Measurements from ENCODE around the gene POLR3H. TPM values are rescaled to one million over a fixed set of nuclear protein-coding genes. Genes with fewer than 3 reads are reported as not detected.

The POLR3H gene
- total RNA-seq, 1 donor from 2014 or later: 15.2 TPM

GRCh38 chr22:41480397-41480735 lies 63.9 kb downstream of the POLR3H start:
- Mint-ChIP-seq H3K9me3 (no peaks in the 10 kb centered on the region), H3K27me3 (ENCODE audit: insufficient read depth, low read depth) (no peaks in the 10 kb centered on the region), H3K36me3 (no peaks in the 10 kb centered on the region), H3K27ac (peak overlapping the region; percentile 92), H3K4me1 (peaks cover 50% of the 10 kb centered on the region), H3K4me3 (peak overlapping the region; percentile 72)
- no peak for DNase-seq (ENCODE audit: low spot score)
- H3K4me1 ChIP-seq: peaks cover 40% of the 10 kb centered on the region
- H3F3A ChIP-seq (ENCODE audit: low read depth): peaks cover 47% of the 10 kb centered on the region
- peak overlapping the region; percentile 72 for H3K4me2 ChIP-seq
- no peaks in the 10 kb centered on the region for H3K27me3 ChIP-seq
- H3K9ac ChIP-seq: no peak overlapping the region
- H2AFZ ChIP-seq (replicated peaks): no peak overlapping the region
- no peaks in the 10 kb centered on the region for H3K9me3 ChIP-seq (ENCODE audit: low read depth)
- peaks cover 11% of the 10 kb centered on the region for H4K20me1 ChIP-seq (ENCODE audit: low read depth)
- peak overlapping the region; percentile 89 for H3K27ac ChIP-seq
- peak overlapping the region; percentile 23 for H3K4me3 ChIP-seq
- peaks cover 88% of the 10 kb centered on the region for H3K79me2 ChIP-seq (ENCODE audit: low read depth)
- TF ChIP-seq EZH2 (IDR thresholded peaks at IDR 0.05) (no peak), CTCF (IDR thresholded peaks at IDR 0.05) (no peak), EZH2phosphoT487 (IDR thresholded peaks at IDR 0.05) (no peak)
- H3K36me3 ChIP-seq: no peaks in the 10 kb centered on the region

GRCh38 chr22:41479671-41480396 lies 64.4 kb downstream of the POLR3H start:
- Histone ChIP-seq H3K4me1 (peaks cover 40% of the 10 kb centered on the region), H4K20me1 (ENCODE audit: low read depth) (peaks cover 11% of the 10 kb centered on the region), H3K27me3 (no peaks in the 10 kb centered on the region), H3K4me3 (peak overlapping the region; percentile 23), H3K36me3 (no peaks in the 10 kb centered on the region), H3K9ac (peak overlapping the region; percentile 24), H3F3A (ENCODE audit: low read depth) (peaks cover 47% of the 10 kb centered on the region), H3K27ac (peak overlapping the region; percentile 89), H2AFZ (replicated peaks) (no peak overlapping the region), H3K79me2 (ENCODE audit: low read depth) (peaks cover 88% of the 10 kb centered on the region), H3K4me2 (peak overlapping the region; percentile 72), H3K9me3 (ENCODE audit: low read depth) (no peaks in the 10 kb centered on the region)
- Mint-ChIP-seq H3K4me3 (peak overlapping the region; percentile 72), H3K4me1 (peaks cover 48% of the 10 kb centered on the region), H3K27ac (peak overlapping the region; percentile 92), H3K27me3 (ENCODE audit: insufficient read depth, low read depth) (no peaks in the 10 kb centered on the region), H3K36me3 (no peaks in the 10 kb centered on the region), H3K9me3 (no peaks in the 10 kb centered on the region)
- TF ChIP-seq CTCF (IDR thresholded peaks at IDR 0.05): peak; percentile 36
- TF ChIP-seq EZH2phosphoT487 (IDR thresholded peaks at IDR 0.05): no peak
- no peak for TF ChIP-seq EZH2 (IDR thresholded peaks at IDR 0.05)
- peak; percentile 93 for DNase-seq (ENCODE audit: low spot score)

GRCh38 chr22:41478891-41479521 lies 65.3 kb downstream of the POLR3H start:
- Histone ChIP-seq H3K9ac (peak overlapping the region; percentile 24), H4K20me1 (ENCODE audit: low read depth) (peaks cover 11% of the 10 kb centered on the region), H2AFZ (replicated peaks) (no peak overlapping the region), H3K4me2 (peak overlapping the region; percentile 72), H3K4me3 (peak overlapping the region; percentile 5), H3K79me2 (ENCODE audit: low read depth) (peaks cover 85% of the 10 kb centered on the region), H3K4me1 (peaks cover 40% of the 10 kb centered on the region), H3K9me3 (ENCODE audit: low read depth) (no peaks in the 10 kb centered on the region), H3K27ac (peak overlapping the region; percentile 89), H3K27me3 (no peaks in the 10 kb centered on the region), H3K36me3 (no peaks in the 10 kb centered on the region), H3F3A (ENCODE audit: low read depth) (peaks cover 47% of the 10 kb centered on the region)
- peak overlapping the region; percentile 72 for H3K4me3 Mint-ChIP-seq
- H3K4me1 Mint-ChIP-seq: peaks cover 47% of the 10 kb centered on the region
- peak overlapping the region; percentile 92 for H3K27ac Mint-ChIP-seq
- H3K9me3 Mint-ChIP-seq: no peaks in the 10 kb centered on the region
- no peaks in the 10 kb centered on the region for H3K36me3 Mint-ChIP-seq
- DNase-seq (ENCODE audit: low spot score): no peak
- no peaks in the 10 kb centered on the region for H3K27me3 Mint-ChIP-seq (ENCODE audit: insufficient read depth, low read depth)
- no peak for TF ChIP-seq CTCF (IDR thresholded peaks at IDR 0.05)
- no peak for TF ChIP-seq EZH2phosphoT487 (IDR thresholded peaks at IDR 0.05)
- no peak for TF ChIP-seq EZH2 (IDR thresholded peaks at IDR 0.05)
